Glutamatergic neuron (in vitro differentiated cells): ENCODE data around the gene SEC24B. TPM values are rescaled to one million over a fixed set of nuclear protein-coding genes. Genes with fewer than 3 reads are reported as not detected.
A peak's percentile ranks its signal among the peaks of the same experiment; 100 is the strongest.

Source experiments
- DNase-seq: peaks from one replicate; pipeline ENCODE4 v3.0.0; 2022
- H3K27ac Mint-ChIP-seq: one replicate; pipeline ENCODE4 v1.8.0; 2020; ENCODE audit warnings: mild to moderate bottlenecking, mixed read lengths, inconsistent platforms; ENCODE audit not compliant: unreplicated experiment
- H3K27me3 Mint-ChIP-seq: one replicate; pipeline ENCODE4 v1.8.0; 2020; ENCODE audit warnings: mild to moderate bottlenecking, moderate library complexity, mixed read lengths, inconsistent platforms; ENCODE audit not compliant: unreplicated experiment
- H3K36me3 Mint-ChIP-seq: one replicate; pipeline ENCODE4 v1.8.0; 2020; ENCODE audit warnings: mild to moderate bottlenecking, mixed read lengths, inconsistent platforms; ENCODE audit not compliant: unreplicated experiment
- H3K4me1 Mint-ChIP-seq: one replicate; pipeline ENCODE4 v1.8.0; 2020; ENCODE audit warnings: mild to moderate bottlenecking, low read depth, mixed read lengths, inconsistent platforms; ENCODE audit not compliant: unreplicated experiment
- H3K4me3 Mint-ChIP-seq: one replicate; pipeline ENCODE4 v1.8.0; 2020; ENCODE audit warnings: mild to moderate bottlenecking, mixed read lengths, inconsistent platforms; ENCODE audit not compliant: unreplicated experiment
- H3K9me3 Mint-ChIP-seq: one replicate; pipeline ENCODE4 v1.8.0; 2020; ENCODE audit warnings: mild to moderate bottlenecking, moderate library complexity, mixed read lengths, inconsistent platforms; ENCODE audit not compliant: unreplicated experiment
- total RNA-seq: library from RNA; stranded (reverse); fragmentation: NEBNext Ultra II Directional; extraction: Animal tissue kit (Norgen Biotek cat#: 25700); gene quantifications from one replicate; pipeline ENCODE4 v1.2.1, GENCODE V29; 2021; ENCODE audit not compliant: unreplicated experiment
- TF ChIP-seq, protein P1 (sequence below): fragments of 200-600 bp; sonication (generic); IDR thresholded peaks from one replicate; pipeline ENCODE4 v1.5.0; 2021; ENCODE audit not compliant: partially characterized antibody, unreplicated experiment

The SEC24B gene
- total RNA-seq, 1 donor from 2014 or later, result 27.6 TPM

DNA sequence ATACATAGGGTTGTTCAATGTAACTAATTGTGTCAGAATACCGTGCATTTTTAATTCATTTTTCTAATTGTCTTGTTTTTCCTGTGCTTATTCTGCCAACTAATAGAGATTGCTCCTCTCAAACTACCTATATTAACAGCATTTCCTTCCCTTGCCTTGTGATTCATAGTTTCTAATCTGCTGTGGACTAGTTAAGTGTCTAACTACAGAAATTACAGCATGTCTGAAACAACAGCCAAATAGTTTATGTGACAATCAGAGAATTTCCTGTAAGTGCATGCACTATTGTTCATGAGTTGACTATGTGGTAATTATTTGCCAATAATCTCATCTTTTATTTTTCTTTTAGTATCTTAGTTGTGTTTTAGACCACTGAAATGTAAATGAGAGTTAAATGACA lies 4.1 kb upstream of the SEC24B start:
- Mint-ChIP-seq H3K4me1 (peaks cover 4% of the 10 kb centered on the region), H3K27ac (no peak overlapping the region), H3K4me3 (no peak overlapping the region), H3K36me3 (peaks cover 3% of the 10 kb centered on the region), H3K27me3 (peaks cover 5% of the 10 kb centered on the region), H3K9me3 (no peaks in the 10 kb centered on the region)
- TF ChIP-seq, protein P1, sequence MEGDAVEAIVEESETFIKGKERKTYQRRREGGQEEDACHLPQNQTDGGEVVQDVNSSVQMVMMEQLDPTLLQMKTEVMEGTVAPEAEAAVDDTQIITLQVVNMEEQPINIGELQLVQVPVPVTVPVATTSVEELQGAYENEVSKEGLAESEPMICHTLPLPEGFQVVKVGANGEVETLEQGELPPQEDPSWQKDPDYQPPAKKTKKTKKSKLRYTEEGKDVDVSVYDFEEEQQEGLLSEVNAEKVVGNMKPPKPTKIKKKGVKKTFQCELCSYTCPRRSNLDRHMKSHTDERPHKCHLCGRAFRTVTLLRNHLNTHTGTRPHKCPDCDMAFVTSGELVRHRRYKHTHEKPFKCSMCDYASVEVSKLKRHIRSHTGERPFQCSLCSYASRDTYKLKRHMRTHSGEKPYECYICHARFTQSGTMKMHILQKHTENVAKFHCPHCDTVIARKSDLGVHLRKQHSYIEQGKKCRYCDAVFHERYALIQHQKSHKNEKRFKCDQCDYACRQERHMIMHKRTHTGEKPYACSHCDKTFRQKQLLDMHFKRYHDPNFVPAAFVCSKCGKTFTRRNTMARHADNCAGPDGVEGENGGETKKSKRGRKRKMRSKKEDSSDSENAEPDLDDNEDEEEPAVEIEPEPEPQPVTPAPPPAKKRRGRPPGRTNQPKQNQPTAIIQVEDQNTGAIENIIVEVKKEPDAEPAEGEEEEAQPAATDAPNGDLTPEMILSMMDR, result no peak
- DNase-seq, result no peak

DNA sequence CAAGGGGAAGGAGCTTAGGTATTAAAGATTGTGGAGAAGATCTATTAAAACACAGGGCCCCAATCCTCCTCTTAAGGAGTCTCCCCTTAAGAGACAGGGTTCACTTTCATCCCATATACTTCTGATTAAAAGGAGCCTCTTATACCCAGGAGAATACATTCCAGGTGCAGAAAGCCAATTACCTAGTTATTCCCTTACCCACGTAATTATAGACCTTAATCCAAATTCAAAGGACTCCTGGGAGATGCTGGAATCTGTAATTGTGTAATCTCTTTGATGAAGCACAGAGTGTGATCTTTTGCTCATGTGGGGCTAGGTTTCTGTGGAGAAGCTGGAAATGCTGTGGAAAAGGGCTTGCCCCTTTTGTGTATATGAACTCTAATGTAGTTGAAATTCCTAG lies 1.4 kb upstream of the SEC24B start:
- H3K4me1 Mint-ChIP-seq, result peaks cover 19% of the 10 kb centered on the region
- peak overlapping the region; percentile 90 for H3K4me3 Mint-ChIP-seq
- no peak for DNase-seq

DNA sequence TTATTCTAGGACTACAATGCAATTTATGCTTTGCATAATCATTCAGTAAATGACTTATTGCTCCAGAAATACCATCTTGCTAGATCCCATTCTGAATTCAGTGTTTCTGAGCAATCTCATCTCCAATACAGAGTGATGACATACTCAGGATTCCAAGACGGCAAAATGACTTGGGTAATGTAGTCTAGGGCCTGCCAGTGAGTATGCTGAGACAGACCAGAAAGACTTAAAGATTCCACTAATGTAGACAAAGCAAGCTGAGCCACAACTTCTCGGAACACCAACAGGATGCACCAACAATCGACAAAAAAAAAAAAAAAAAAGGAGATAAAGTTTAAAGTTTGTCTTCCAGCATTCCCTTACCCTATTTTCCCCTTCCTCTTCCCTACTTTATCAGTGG lies 919 bp upstream of the SEC24B start:
- no peak for DNase-seq
- TF ChIP-seq, protein P1, result no peak
- H3K4me1 Mint-ChIP-seq, result peaks cover 19% of the 10 kb centered on the region

More for the DNA sequence above, 1.4 kb upstream of the SEC24B start:
- H3K9me3 Mint-ChIP-seq, result peaks cover 1% of the 10 kb centered on the region
- H3K27me3 Mint-ChIP-seq, result peaks cover 9% of the 10 kb centered on the region
- H3K36me3 Mint-ChIP-seq, result peaks cover 3% of the 10 kb centered on the region
- TF ChIP-seq, protein P1, result no peak
- peak overlapping the region; percentile 90 for H3K27ac Mint-ChIP-seq

DNA sequence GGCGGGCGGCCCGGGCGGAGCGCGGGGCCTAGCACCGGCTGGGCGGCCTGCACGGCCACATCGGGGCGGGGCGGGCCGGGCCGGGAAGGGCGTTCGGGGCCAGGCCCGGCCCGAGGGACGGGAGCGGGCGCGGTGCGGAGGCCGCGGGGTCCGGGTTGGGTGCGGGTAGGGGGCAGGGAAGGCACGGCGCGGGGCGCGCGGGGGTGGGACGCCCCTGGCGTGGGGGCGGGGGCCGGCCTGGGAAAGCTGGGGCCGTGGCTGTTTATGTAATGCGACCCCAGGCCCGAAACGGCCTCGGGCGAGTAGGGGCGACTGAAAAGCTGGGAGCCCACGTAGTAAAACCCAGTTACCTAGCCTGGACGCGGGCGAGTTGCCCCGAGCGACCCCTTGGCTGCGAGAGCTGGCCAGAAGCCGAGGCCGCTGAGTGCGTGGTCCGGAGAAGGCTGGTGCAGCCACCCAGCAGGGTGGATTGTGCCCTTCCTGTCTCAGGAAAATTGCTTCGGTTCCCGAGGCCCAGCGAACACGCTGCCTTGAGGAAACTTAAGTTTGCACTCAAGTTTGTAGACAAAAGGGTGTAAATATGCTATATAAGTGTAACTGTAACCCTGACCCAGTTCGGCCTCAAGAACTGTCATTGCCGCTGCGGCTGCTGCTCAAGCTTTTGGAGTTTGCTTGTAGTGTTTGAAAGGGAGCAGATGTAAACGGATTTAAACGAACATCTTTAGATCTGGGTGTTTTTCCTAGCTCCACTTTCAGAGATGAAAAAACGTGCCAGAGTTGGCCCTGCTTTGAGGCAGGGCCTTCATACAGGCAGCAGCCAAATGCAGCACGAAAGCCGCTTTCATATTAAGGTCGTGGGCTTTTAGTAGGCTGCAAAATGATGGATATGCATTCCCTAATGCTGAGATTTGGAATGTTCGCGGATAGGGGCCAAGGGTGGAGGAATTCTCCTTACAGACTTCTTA lies 674 bp downstream of the SEC24B start:
- TF ChIP-seq, protein P1, result no peak
- DNase-seq, result peak; percentile 66
- peaks cover 19% of the 10 kb centered on the region for H3K4me1 Mint-ChIP-seq
- peaks cover 3% of the 10 kb centered on the region for H3K36me3 Mint-ChIP-seq
- H3K4me3 Mint-ChIP-seq, result peak overlapping the region; percentile 92
- H3K9me3 Mint-ChIP-seq, result peaks cover 1% of the 10 kb centered on the region
- peak overlapping the region; percentile 55 for H3K27ac Mint-ChIP-seq
- H3K27me3 Mint-ChIP-seq, result peaks cover 9% of the 10 kb centered on the region

More for the DNA sequence above, 919 bp upstream of the SEC24B start:
- Mint-ChIP-seq H3K36me3 (peaks cover 3% of the 10 kb centered on the region), H3K27me3 (peaks cover 9% of the 10 kb centered on the region), H3K9me3 (peaks cover 1% of the 10 kb centered on the region), H3K4me3 (peak overlapping the region; percentile 90), H3K27ac (peak overlapping the region; percentile 90)

DNA sequence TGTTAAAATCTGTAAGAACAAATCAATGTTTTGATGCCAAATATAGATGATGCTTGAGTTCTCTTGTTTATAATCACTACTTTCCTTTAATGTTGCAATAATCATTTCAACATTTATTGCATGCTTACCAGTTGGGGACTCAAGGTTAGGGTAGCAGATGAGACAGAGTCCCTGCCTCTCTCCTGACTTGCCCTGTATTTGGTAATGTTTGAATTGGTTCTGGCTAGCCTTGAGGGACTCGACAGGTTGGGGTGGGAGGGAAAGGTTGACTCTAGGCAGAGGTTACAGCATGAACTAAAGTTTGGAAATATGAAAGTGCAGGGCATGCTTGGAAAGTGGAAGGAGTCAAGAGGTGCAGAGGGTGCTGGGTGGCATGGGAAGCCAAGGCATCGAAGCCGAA lies 2.0 kb downstream of the SEC24B start:
- Mint-ChIP-seq H3K36me3 (no peaks in the 10 kb centered on the region), H3K27me3 (peaks cover 9% of the 10 kb centered on the region), H3K27ac (no peak overlapping the region), H3K9me3 (peaks cover 1% of the 10 kb centered on the region), H3K4me3 (peak overlapping the region; percentile 92), H3K4me1 (peaks cover 20% of the 10 kb centered on the region)
- TF ChIP-seq, protein P1, result no peak
- no peak for DNase-seq
